Calu3 (cell line): ENCODE measurements around the gene TM4SF20. TPM values are rescaled to one million over a fixed set of nuclear protein-coding genes. Genes with fewer than 3 reads are reported as not detected.
"Not testable (repeated sequence)": the region's sequence is repeated elsewhere in the genome, so short reads cannot be mapped to it uniquely, and the experiment has no call there.

ENCODE experiments used
- BruUV-seq: library from RNA; stranded (reverse); fragments of 400-500 nt; replicated peaks from 2 replicates; lab custom pipeline; 2021; lab: Mats Ljungman, UMichigan
- CTCF ChIA-PET: fragments of 300-600 bp; sonication (Branson Sonifier 250); formaldehyde crosslinking; loops from one replicate; lab custom pipeline; 2022; ENCODE audit warnings: antibody characterized with exemption; lab: Charles Lee
- DNase-seq: peaks from one replicate; pipeline ENCODE4 v3.0.0; 2022
- H3K27ac Mint-ChIP-seq: one replicate; pipeline ENCODE4 v1.8.0; 2022; ENCODE audit warnings: mixed read lengths; ENCODE audit not compliant: unreplicated experiment
- H3K27me3 Mint-ChIP-seq: one replicate; pipeline ENCODE4 v1.8.0; 2022; ENCODE audit warnings: mixed read lengths; ENCODE audit not compliant: unreplicated experiment
- H3K36me3 Mint-ChIP-seq: one replicate; pipeline ENCODE4 v1.8.0; 2022; ENCODE audit warnings: mild to moderate bottlenecking, moderate library complexity, mixed read lengths; ENCODE audit not compliant: insufficient read depth, unreplicated experiment
- H3K4me1 Mint-ChIP-seq: one replicate; pipeline ENCODE4 v1.8.0; 2022; ENCODE audit warnings: mild to moderate bottlenecking, low read depth, mixed read lengths; ENCODE audit not compliant: unreplicated experiment
- H3K4me3 Mint-ChIP-seq: one replicate; pipeline ENCODE4 v1.8.0; 2022; ENCODE audit warnings: mild to moderate bottlenecking, low read depth, moderate library complexity, mixed read lengths; ENCODE audit not compliant: unreplicated experiment
- H3K9me3 Mint-ChIP-seq: one replicate; pipeline ENCODE4 v1.8.0; 2022; ENCODE audit warnings: low read depth, mixed read lengths; ENCODE audit not compliant: unreplicated experiment
- CTCF ChIP-seq: fragments of 200-600 bp; IDR thresholded peaks from one replicate; pipeline ENCODE4 v1.8.0; 2022; ENCODE audit warnings: antibody characterized with exemption; ENCODE audit not compliant: unreplicated experiment
- intact Hi-C: fragments of 100-400 bp; cut with micrococcal nuclease; formaldehyde crosslinking; loops from one replicate; pipeline ENCODE4 v1.10.0; 2022; ENCODE audit not compliant: unreplicated experiment
- total RNA-seq: library from RNA; stranded (reverse); gene quantifications from 2 replicates; pipeline ENCODE4 v1.2.3, GENCODE V29; 2022

Gene TM4SF20
- total RNA-seq, 1 experiment from 2014 or later: not detected

- BruUV-seq: no TSS peak
- no peak overlapping the region for H3K4me3 Mint-ChIP-seq
- no peaks in the 10 kb centered on the region for H3K9me3 Mint-ChIP-seq
- no peaks in the 10 kb centered on the region for H3K27me3 Mint-ChIP-seq
- DNase-seq: no peak
- TF ChIP-seq CTCF: no peak
- no peak overlapping the region for H3K27ac Mint-ChIP-seq
- CTCF ChIA-PET: no interaction called here
- H3K4me1 Mint-ChIP-seq: no peaks in the 10 kb centered on the region
- intact Hi-C loops: no loop called here
- H3K36me3 Mint-ChIP-seq: no peaks in the 10 kb centered on the region
Measured at GRCh38 chr2:227365833-227366232, 13.3 kb downstream of the TM4SF20 start.

GRCh38 chr2:227364585-227365263 lies 14.4 kb downstream of the TM4SF20 start:
- DNase-seq, intact Hi-C loops, H3K27me3 Mint-ChIP-seq, H3K27ac Mint-ChIP-seq, CTCF ChIA-PET, H3K4me1 Mint-ChIP-seq, H3K36me3 Mint-ChIP-seq, BruUV-seq, H3K9me3 Mint-ChIP-seq, H3K4me3 Mint-ChIP-seq: not testable (repeated sequence)

- no peak overlapping the region for H3K27ac Mint-ChIP-seq
- H3K4me3 Mint-ChIP-seq: no peak overlapping the region
- no peak for TF ChIP-seq CTCF
- peaks cover 12% of the 10 kb centered on the region for H3K36me3 Mint-ChIP-seq
- H3K4me1 Mint-ChIP-seq: no peaks in the 10 kb centered on the region
- no peaks in the 10 kb centered on the region for H3K27me3 Mint-ChIP-seq
- intact Hi-C loops: no loop called here
- H3K9me3 Mint-ChIP-seq: no peaks in the 10 kb centered on the region
- no TSS peak for BruUV-seq
- no peak for DNase-seq
- CTCF ChIA-PET: no interaction called here
Measured at GRCh38 chr2:227363756-227364155, 15.3 kb downstream of the TM4SF20 start.

GRCh38 chr2:227360351-227360750 lies 18.8 kb downstream of the TM4SF20 start:
- no TSS peak for BruUV-seq
- CTCF ChIA-PET: no interaction called here
- Mint-ChIP-seq H3K27me3 (no peaks in the 10 kb centered on the region), H3K4me3 (no peak overlapping the region), H3K4me1 (no peaks in the 10 kb centered on the region), H3K27ac (no peak overlapping the region), H3K36me3 (peaks cover 15% of the 10 kb centered on the region), H3K9me3 (no peaks in the 10 kb centered on the region)
- intact Hi-C loops: no loop called here
- DNase-seq: no peak
- no peak for TF ChIP-seq CTCF

- H3K9me3 Mint-ChIP-seq: no peaks in the 10 kb centered on the region
- intact Hi-C loops: no loop called here
- no peaks in the 10 kb centered on the region for H3K27me3 Mint-ChIP-seq
- no peak overlapping the region for H3K4me3 Mint-ChIP-seq
- H3K36me3 Mint-ChIP-seq: peaks cover 12% of the 10 kb centered on the region
- CTCF ChIA-PET: no interaction called here
- no peak overlapping the region for H3K27ac Mint-ChIP-seq
- no peak for DNase-seq
- no TSS peak for BruUV-seq
- H3K4me1 Mint-ChIP-seq: no peaks in the 10 kb centered on the region
- no peak for TF ChIP-seq CTCF
Measured at GRCh38 chr2:227351639-227352038, 27.5 kb downstream of the TM4SF20 start.
